Transverse colon (tissue), 4 donors: ENCODE results near the gene ZBTB16. TPM values are rescaled to one million over a fixed set of nuclear protein-coding genes. Genes with fewer than 3 reads are reported as not detected.

ENCODE experiments used
- DNase-seq: peaks from one replicate; pipeline ENCODE4 v3.0.0-alpha.2; 2019
- H3K27ac ChIP-seq, 4 donors: fragments of 200-600 bp; sonication (generic); 2 replicates each; pipeline ENCODE4 v1.5.1; 2016 to 2018; ENCODE audit warnings: inconsistent platforms in 4 of 4
- H3K27me3 ChIP-seq: fragments of 200-600 bp; sonication (generic); 2 replicates; pipeline ENCODE4 v1.5.1; 2017; ENCODE audit warnings: inconsistent platforms
- H3K36me3 ChIP-seq, 4 donors: fragments of 200-600 bp; sonication (generic); 2 replicates each; pipeline ENCODE4 v1.5.1; 2017 to 2019; ENCODE audit warnings: inconsistent platforms in 4 of 4
- H3K4me1 ChIP-seq, 4 donors: fragments of 200-600 bp; sonication (generic); 2 replicates each; pipeline ENCODE4 v1.5.1; 2017 to 2020; ENCODE audit warnings: inconsistent platforms in 4 of 4
- H3K4me3 ChIP-seq, 4 donors: fragments of 200-600 bp; sonication (generic); 1 replicate in 1 of 4; 2 replicates in 3 of 4; pipeline versions ENCODE4 v1.5.1 to v1.6.1; 2017 to 2019; ENCODE audit warnings: inconsistent platforms in 4 of 4
- H3K9me3 ChIP-seq, 2 donors: fragments of 200-600 bp; sonication (generic); 2 replicates each; pipeline ENCODE4 v1.5.1; 2017 to 2019; ENCODE audit warnings: inconsistent platforms in 2 of 2
- CTCF ChIP-seq, 5 experiments: fragments of 200-600 bp in 3 of 5; fragments of 450-650 bp in 2 of 5; sonication (generic) in 3 of 5; IDR thresholded peaks; 1 replicate in 2 of 5; 2 replicates in 3 of 5; pipeline ENCODE4 v1.5.1; 2016 to 2017; ENCODE audit warnings: antibody characterized with exemption in 5 of 5, inconsistent platforms in 3 of 5, mild to moderate bottlenecking in 2 of 5, moderate library complexity in 1 of 5
- EP300 ChIP-seq: sonication (generic); formaldehyde crosslinking; IDR thresholded peaks from one replicate; pipeline ENCODE4 v1.6.1; 2017; ENCODE audit warnings: antibody characterized with exemption, low read depth
- POLR2A ChIP-seq: fragments of 450-650 bp; IDR thresholded peaks from one replicate; pipeline ENCODE4 v1.6.1; 2016; ENCODE audit warnings: antibody characterized with exemption, mild to moderate bottlenecking, moderate library complexity
- POLR2AphosphoS5 ChIP-seq, 3 donors: sonication (generic); formaldehyde crosslinking; IDR thresholded peaks; one replicate each; pipeline ENCODE4 v1.6.1; 2016; ENCODE audit warnings: antibody characterized with exemption in 3 of 3
- WGBS, 2 donors: methylation state at CpG; one replicate each; pipeline ENCODE4 v1.1.5; 2018; ENCODE audit warnings: low coverage in 1 of 2; 5-methylcytosine and 5-hydroxymethylcytosine counted together
- in situ Hi-C, 4 donors: fragments of 200-750 bp; cut with MboI; loops; one replicate each; pipeline versions ENCODE4 v1.15.0 to v1.15.1; 2017; ENCODE audit warnings: low sequenced_read_pairs in 3 of 4, low pct_ligation_motif_present in 1 of 4, low pct_unique_long_range_greater_than_20kb in 1 of 4
- intact Hi-C: fragments of 100-400 bp; cut with DNase I; formaldehyde crosslinking; loops from one replicate; pipeline ENCODE4 v1.15.1; 2023; ENCODE audit warnings: low total_unique reads
- total RNA-seq, 4 donors: library from RNA; depleted of rRNA; stranded (reverse); fragments of >200 nt; gene quantifications; one replicate each; pipeline ENCODE4 v1.1.0, GENCODE V29; 2016

The ZBTB16 gene
- total RNA-seq, 4 donors from 2014 or later: 108 to 271 (median 155) TPM

- no peak for DNase-seq
- peaks cover 12% of the 10 kb centered on the region for H3K27me3 ChIP-seq
- H3K36me3 ChIP-seq: no peaks in the 10 kb centered on the region
- no peaks in the 10 kb centered on the region for H3K9me3 ChIP-seq
- H3K4me3 ChIP-seq: no peak overlapping the region
- WGBS, 2 donors: 77 to 80% methylated on average over 1 to 5 of the region's 5 CpGs
- H3K4me1 ChIP-seq: no peaks in the 10 kb centered on the region
- H3K27ac ChIP-seq: no peak overlapping the region
- in situ Hi-C loops (loop anchor here in 1 of 4 donors (25.0 kb wide), 2 partner anchors 237 to 387 kb away; partner anchors contain the start of gene USP28), intact Hi-C loops (no loop called here)
- TF ChIP-seq POLR2AphosphoS5 (IDR thresholded peaks at IDR 0.05) (no peak), EP300 (no peak), POLR2A (no peak), CTCF (IDR thresholded peaks at IDR 0.05) (no peak)
Measured at GRCh38 chr11:114273890-114274635, 214.6 kb downstream of the ZBTB16 start.

DNA sequence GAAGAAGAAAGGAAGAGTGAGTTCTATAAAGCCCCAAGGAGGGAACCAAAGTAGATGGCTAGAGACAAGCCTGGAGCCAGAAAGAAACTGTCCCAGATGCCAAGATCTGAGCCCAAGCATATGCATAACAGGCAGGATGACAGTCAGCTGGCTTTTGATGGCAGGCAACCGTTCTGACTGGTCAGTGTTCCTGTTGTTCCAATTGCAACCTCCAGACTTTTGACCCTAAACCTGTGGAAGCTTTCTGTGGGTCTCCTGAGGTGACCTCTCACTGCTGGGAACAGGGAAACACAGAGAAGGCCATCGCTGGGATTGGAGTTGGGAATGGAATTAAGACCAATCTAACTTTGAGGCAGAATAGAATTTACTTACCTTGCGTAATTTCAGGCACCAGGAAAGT, 215.1 kb downstream of the ZBTB16 start:
- intact Hi-C loops: no loop called here

DNA sequence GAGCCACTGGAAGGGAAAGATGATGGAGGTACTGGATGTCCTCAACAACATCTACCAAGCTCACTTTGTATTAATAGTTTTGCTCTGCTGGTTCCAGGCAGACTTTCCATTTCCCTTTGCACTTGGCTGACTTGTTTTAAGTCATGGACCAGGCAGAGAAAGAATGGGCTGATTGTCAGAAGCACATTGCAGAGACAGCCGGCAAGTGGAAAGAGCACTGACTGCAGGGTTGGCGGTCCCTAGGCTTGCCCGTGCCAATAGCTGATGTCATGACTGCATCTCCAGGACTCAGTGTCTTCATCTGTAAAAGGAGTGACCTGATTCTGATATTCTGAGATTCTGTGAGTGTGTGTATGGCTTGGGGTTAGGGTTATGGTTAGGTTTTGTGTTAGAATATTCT, 215.8 kb downstream of the ZBTB16 start:
- in situ Hi-C loops (no loop called here), intact Hi-C loops (no loop called here)
- WGBS, 2 donors: 74 to 83% methylated on average over 3 of the region's 3 CpGs
- Histone ChIP-seq H3K36me3 (no peaks in the 10 kb centered on the region), H3K27me3 (peaks cover 4% of the 10 kb centered on the region), H3K27ac (no peak overlapping the region), H3K4me3 (no peak overlapping the region), H3K9me3 (no peaks in the 10 kb centered on the region), H3K4me1 (no peaks in the 10 kb centered on the region)
- TF ChIP-seq POLR2AphosphoS5 (IDR thresholded peaks at IDR 0.05) (peak in 1 of 3 donors; percentile 12), EP300 (no peak)
- no peak for DNase-seq

More for the DNA sequence above, 215.1 kb downstream of the ZBTB16 start:
- in situ Hi-C loops: loop anchor here in 1 of 4 donors (25.0 kb wide), 2 partner anchors 237 to 387 kb away; partner anchors contain the start of gene USP28
- 56 to 83% methylated on average over 2 to 3 of the region's 3 CpGs for WGBS, 2 donors
- DNase-seq: no peak
- H3K27ac ChIP-seq: no peak overlapping the region
- TF ChIP-seq POLR2A (no peak), EP300 (no peak), POLR2AphosphoS5 (IDR thresholded peaks at IDR 0.05) (no peak), CTCF (IDR thresholded peaks at IDR 0.05) (no peak)
- no peak overlapping the region for H3K4me3 ChIP-seq
- no peaks in the 10 kb centered on the region for H3K9me3 ChIP-seq
- H3K27me3 ChIP-seq: peaks cover 7% of the 10 kb centered on the region
- no peaks in the 10 kb centered on the region for H3K4me1 ChIP-seq
- H3K36me3 ChIP-seq: no peaks in the 10 kb centered on the region

DNA sequence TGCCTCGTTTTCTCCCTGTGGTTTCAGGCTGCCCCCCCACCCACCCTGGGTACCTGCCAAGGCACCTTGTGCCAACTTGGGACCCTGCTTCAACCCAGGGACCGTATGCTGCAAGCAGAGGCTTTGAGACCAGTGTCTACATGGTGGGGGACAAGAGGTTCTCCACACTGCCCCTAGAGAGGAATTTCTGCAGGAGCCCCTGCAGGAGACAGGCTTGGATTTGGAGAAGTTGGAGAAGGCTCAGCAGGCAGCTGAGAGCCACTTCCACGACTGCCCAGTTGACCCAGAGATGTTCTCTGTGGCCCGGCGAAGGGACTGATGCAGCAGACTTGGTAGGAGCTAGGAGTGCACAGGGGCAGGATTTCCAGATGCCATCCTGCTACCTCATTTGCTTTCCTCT, 216.6 kb downstream of the ZBTB16 start:
- in situ Hi-C loops (no loop called here), intact Hi-C loops (no loop called here)
- Histone ChIP-seq H3K27me3 (peaks cover 4% of the 10 kb centered on the region), H3K4me1 (peaks cover 0 to 3% (median 2%) of the 10 kb centered on the region in 4 donors), H3K4me3 (no peak overlapping the region), H3K27ac (no peak overlapping the region), H3K9me3 (no peaks in the 10 kb centered on the region), H3K36me3 (no peaks in the 10 kb centered on the region)
- no peak for DNase-seq
- no peak for TF ChIP-seq CTCF (IDR thresholded peaks at IDR 0.05)
- no peak for TF ChIP-seq POLR2AphosphoS5 (IDR thresholded peaks at IDR 0.05)
- TF ChIP-seq POLR2A: no peak
- TF ChIP-seq EP300: no peak
- WGBS, 2 donors: 63% methylated on average over 5 of the region's 5 CpGs; no CpG with 5 or more reads in 1 of the 2 donors
